ENCODE results near the gene CCDC134. TPM values are rescaled to one million over a fixed set of nuclear protein-coding genes. Genes with fewer than 3 reads are reported as not detected.

The CCDC134 gene
- 12.8 and 13.3 TPM in 2 replicates for total RNA-seq

GRCh38 chr22:41800348-41801146 is at the start of gene CCDC134:
Gene CCDC134 (plus strand): TSS chr22:41800679. CDS start chr22:41808891, 8,212 bp downstream.

DNA sequence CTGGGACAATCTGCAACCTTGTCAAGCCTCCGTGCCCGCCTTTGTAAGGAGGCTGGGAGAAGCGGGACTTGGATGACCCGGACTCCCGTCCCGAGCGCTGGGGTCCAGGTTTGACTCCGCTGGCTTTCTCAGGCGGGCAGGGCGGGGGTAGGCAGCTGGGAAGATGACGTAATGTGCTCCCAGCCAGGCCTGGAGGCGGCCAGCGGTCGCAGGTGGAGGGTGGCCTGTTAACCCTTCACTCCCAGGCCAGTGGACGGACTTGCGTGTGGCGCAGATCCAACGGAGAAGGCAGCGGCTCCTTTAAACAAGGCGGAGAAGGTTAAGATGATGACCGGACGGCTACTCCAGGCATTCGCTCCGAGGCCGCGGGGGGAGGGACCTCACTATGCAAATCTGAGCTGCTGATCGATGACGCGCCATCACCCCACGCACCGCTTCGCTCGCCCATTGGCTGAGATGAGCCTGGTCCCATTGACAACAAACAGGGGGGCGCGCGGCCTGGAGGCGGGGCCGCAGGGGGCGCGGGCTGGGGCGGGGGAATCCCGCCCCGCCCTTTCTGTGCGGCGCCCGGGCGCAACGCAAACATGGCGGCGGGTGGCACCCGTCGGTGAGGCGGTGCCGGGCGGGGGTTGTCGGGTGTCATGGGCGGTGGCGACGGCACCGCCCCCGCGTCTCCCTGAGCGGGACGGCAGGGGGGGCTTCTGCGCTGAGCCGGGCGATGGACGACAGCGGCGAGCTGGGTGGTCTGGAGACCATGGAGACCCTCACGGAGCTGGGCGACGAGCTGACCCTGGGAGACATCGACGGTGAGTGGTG is 32.3 kb downstream of the CCDC134 start, which contains the start of gene SREBF2:
TSS of gene SREBF2 (plus strand) at position 553 of the 816 bp plus-strand sequence. CDS start at position 719, 166 bp downstream.

Other genes with a start within 250 kb of the CCDC134 start
- gene CSDC2, start 239.7 kb upstream of the CCDC134 start, total RNA-seq: 2.3 and 2.7 TPM in 2 replicates
- gene PMM1, start 210.8 kb upstream of the CCDC134 start, total RNA-seq: 81.0 and 105 TPM in 2 replicates
- gene DESI1, start 179.6 kb upstream of the CCDC134 start, total RNA-seq: 23.9 and 31.1 TPM in 2 replicates
- gene XRCC6, start 179.4 kb upstream of the CCDC134 start, total RNA-seq: 492 and 504 TPM in 2 replicates
- 139 and 170 TPM in 2 replicates for gene SNU13, start 111.8 kb upstream of the CCDC134 start, total RNA-seq
- 4.6 and 8.6 TPM in 2 replicates for gene MEI1, start 101.2 kb upstream of the CCDC134 start, total RNA-seq
- gene SREBF2, start 32.4 kb downstream of the CCDC134 start, total RNA-seq: 72.4 and 74.4 TPM in 2 replicates
- not detected in 2 replicates for gene SHISA8, start 114.4 kb downstream of the CCDC134 start, total RNA-seq
- 0.18 TPM in 1 of 2 replicates, not detected in the other for gene TNFRSF13C, start 126.1 kb downstream of the CCDC134 start, total RNA-seq
- 43.1 and 43.8 TPM in 2 replicates for gene CENPM, start 146.5 kb downstream of the CCDC134 start, total RNA-seq
- gene SEPTIN3, start 168.8 kb downstream of the CCDC134 start, total RNA-seq: under 0.01 TPM in 1 of 2 replicates, not detected in the other
- gene WBP2NL, start 198.1 kb downstream of the CCDC134 start, total RNA-seq: 0.18 TPM in 1 of 2 replicates, not detected in the other